SKM-1 treated with dmso at 0.1 percent for 144 hours (cell line): ENCODE results near the gene ZYG11B.
"Not testable (repeated sequence)": the region's sequence is repeated elsewhere in the genome, so short reads cannot be mapped to it uniquely, and the experiment has no call there.

Experiments
- DNase-seq: peaks from one replicate; lab custom pipeline; 2025; ENCODE audit not compliant: unreplicated experiment; lab: John Stamatoyannopoulos, UW

The ZYG11B gene

GRCh38 chr1:52706941-52707926 is 19.0 kb upstream of the ZYG11B start:
- peak; percentile 18 for DNase-seq

GRCh38 chr1:52707927-52708655 is 18.2 kb upstream of the ZYG11B start:
- peak; percentile 49 for DNase-seq

DNA sequence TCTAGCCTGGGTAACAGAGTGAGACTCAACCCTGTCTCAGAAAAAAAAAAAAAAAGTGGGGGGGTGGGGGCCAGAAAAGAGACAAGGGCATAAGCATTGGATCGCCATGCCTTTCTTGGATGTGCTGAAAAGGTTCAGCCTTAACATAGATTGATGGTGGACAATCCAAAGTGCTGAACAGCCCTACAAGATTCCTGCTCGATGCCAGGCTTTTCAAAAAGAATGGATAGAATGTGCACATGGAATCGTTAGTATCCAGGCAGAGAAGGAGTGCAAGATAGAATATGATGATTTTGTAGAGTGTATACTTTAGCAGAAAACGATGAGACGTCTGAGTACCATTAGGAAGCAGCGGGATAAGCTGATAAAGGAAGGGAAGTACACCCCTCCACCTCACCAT is 17.2 kb upstream of the ZYG11B start:
- DNase-seq: no peak

GRCh38 chr1:52713590-52713989 is 12.7 kb upstream of the ZYG11B start:
- no peak for DNase-seq

DNA sequence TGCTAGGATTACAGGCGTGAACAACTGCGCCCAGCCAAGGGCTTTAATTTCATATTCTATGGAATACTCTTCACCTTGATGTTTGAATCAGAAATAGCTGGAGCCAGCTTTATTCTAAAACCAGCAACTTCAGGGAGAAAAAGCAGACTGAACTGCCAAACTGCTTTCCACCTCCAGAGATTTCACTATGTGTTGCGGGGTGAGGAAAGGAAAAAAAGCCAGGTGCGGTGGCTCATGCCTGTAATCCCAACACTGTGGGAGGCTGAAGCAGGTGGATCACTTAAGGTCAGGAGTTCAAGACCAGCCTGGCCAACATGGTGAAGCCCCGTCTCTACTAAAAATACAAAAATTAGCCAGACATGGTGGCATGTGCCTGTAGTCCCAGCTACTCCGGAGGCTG is 11.0 kb upstream of the ZYG11B start:
- not testable (repeated sequence) for DNase-seq

DNA sequence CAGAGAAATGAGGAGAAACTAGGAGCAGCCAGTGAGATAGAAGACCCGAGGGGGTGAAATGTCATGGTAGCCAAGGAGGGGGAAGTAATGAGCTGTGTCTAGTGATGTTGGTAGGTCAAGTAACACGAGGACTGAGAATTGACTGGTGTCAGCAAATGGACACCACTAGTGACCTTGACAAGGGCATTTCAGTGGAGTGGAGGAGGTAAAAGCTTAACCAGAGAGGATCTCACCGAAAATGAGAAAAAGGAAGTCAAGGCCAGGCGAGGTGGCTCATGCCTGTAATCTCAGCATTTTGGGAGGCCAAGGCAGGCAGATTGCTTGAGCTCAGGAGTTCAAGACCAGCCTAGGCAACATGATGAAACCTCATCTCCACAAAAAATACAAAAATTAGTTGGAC is 3.0 kb upstream of the ZYG11B start:
- no peak for DNase-seq

DNA sequence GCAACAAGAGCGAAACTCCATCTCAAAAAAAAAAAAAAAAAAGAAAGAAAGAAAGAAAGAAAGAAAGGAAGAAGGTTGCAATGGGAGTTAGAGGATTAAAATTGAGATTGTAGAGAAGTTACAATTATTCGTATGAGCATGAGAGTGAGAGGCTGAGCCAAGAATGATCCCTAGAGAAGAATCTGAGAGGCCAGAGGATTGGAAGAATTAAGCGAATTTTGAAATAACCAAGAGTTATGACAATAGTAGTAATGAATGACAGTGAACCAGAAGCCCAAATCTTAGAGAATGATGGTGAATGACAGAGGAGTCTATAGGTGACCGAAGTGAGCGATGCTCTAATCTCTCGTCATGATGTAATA is 369 bp upstream of the ZYG11B start:
- no peak for DNase-seq

DNA sequence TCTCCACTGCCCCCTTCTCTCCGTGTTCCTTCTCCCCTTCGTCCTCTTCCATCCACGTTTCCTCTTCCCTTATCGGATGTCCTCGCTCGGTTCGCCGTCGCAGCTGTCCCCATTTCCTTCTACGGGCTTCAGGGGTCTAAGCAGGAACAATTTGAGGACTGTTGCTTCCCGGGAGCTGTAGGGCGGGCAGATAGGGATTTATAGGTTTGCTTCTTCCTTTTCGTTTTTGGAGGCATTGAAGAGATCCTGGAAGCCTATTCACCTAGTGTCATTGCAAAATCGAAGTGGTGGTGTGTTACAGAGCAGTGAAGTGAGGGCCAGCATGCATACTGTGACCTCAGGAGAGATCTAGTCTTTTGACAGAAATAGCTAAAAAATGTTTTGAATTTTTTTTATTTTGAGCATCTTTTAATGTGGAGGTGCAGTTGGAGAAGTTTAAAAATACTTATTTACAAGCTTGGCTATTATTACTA is 897 bp downstream of the ZYG11B start:
- DNase-seq: no peak

GRCh38 chr1:52727956-52728656 is 1.9 kb downstream of the ZYG11B start:
- DNase-seq: no peak

DNA sequence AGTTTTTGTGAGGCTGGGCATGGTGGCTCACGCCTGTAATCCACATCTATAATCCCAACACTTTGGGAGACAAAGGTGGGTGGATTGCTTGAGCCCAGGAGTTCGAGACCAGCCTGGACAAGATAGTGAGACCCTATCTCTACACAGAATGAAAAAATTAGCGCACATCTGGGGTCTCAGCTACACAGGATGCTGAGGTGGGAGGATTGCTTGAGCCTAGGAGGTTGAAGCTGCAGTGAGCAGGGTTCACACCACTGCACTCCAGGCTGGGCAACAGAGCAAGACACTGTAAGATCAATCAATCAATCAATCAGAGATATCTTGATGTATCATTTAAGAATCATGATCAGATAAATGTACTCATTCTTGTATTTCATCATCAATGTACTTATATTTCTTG is 7.1 kb downstream of the ZYG11B start:
- no peak for DNase-seq

DNA sequence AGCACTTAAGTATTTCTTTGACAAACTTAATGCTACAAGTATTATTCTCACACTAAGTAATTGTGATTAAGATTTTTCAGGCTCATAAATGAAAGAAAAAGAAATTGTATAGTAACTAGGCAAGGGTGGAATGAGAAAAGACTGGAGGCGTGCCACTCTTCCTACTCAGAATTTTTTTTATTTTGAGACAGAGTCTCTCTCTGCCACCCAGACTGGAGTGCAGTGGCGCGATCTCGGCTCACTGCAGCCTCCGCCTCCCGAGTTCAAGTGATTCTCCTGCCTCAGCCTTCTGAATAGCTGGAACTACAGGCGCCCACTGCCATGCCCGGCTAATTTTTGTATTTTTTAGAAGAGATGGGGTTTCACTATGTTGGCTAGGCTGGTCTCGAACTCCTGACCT is 9.1 kb downstream of the ZYG11B start:
- DNase-seq: not testable (repeated sequence)

GRCh38 chr1:52738148-52738547 is 11.9 kb downstream of the ZYG11B start:
- DNase-seq: no peak

- no peak for DNase-seq
These were observed 12.6 kb downstream of the ZYG11B start for GRCh38 chr1:52738893-52739292.

- no peak for DNase-seq
These were observed 13.6 kb downstream of the ZYG11B start for GRCh38 chr1:52739699-52740467.

DNA sequence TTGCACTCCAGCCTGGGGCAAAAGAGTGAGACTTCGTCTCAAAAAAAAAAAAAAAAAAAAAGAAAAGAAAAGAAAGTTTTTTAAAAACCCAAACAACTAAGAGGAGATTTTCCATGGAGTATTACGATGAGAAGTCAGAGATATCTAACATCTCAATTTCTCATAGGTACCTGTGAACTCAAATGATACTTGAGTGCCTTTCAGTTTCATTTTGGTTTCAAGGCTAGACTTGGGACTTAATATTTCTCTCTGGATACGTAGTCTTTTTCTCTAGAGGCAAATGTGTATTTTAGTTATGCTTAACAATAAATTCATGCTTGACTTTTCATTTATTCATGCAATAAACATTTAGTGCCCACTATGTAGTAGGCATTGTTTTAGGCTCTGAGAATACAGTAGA is 15.0 kb downstream of the ZYG11B start:
- no peak for DNase-seq

DNA sequence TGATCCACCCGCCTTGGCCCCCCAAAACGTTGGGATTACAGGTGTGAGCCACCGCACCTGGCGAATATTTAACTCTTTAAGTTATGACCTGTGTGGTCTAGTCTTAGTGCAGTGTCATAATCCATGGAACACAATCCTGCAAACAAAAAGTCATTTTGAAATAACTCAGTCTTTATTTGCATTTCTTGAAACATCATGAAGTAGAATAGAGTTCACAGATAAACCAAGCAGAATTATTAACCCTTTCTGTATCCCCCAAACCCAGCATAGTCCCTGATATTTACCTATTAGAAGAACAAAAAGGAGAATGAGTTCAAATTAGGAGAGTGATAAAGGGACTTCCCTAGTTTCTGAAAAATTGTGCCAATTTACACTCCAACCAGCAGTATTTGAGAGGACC is 19.9 kb downstream of the ZYG11B start:
- no peak for DNase-seq

DNA sequence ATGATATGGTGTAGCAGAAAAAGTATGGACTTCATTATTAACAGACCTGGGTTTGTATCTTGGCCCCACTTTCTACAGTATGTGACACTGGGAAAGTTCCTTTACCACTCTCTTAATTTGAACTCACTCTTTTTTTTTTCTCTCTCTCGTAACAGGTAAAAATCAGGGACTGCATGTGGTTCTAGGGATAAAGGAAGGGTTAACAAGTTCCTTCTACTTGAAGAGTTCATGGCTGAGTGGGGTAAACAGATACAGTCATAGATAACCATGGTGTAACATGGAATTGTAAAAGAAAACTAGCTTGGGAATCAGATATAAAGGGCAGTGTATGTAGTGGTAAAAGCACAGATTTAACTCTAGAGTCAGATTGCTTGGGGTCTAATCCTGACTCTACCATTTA is 21.2 kb downstream of the ZYG11B start:
- no peak for DNase-seq

- no peak for DNase-seq
These were observed 21.9 kb downstream of the ZYG11B start for GRCh38 chr1:52748119-52748518.

DNA sequence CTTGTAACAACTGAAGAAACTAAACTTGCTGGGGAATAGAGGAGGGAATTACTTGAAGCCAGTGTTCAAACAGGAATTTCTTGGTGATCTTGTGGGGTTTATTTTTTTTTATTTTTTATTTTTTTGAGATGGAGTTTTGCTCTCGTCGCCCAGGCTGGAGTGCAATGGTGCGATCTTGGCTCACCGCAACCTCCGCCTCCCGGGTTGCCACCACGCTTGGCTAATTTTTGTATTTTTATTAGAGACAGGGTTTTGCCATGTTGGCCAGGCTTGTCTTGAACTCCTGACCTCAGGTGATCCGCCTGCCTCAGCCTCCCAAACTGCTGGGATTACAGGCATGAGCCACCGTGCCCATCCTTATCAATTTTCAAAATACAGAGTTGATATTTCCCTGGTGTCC is 23.2 kb downstream of the ZYG11B start:
- not testable (repeated sequence) for DNase-seq

DNA sequence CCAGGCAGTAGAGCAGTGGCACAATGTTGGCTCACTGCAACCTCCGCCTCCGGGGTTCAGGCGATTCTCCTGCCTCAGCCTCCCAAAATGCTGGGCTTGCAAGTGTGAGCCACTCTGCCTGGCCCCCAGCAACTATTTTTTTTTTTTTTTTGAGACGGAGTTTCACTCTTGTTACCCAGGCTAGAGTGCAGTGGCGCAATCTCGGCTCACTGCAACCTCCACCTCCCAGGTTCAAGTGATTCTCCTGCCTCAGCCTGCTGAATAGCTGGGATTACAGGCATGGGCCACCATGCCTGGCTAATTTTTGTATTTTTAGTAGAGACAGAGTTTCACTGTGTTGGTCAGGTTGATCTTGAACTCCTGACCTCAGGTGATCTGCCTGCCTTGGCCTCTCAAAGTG is 23.9 kb downstream of the ZYG11B start:
- not testable (repeated sequence) for DNase-seq
